T-cell (primary cell): ENCODE results near the gene PTGER2. TPM values are rescaled to one million over a fixed set of nuclear protein-coding genes. Genes with fewer than 3 reads are reported as not detected.

Source experiments
- ATAC-seq, 4 experiments: fragments of 200-7000 bp in 3 of 4; fragments of 150-1000 bp in 1 of 4; cut with Tn5 transposase; replicated peaks in 1 of 4; 1 replicate in 3 of 4; 2 replicates in 1 of 4; pipeline ENCODE4 v1.10.0; 2021; ENCODE audit warnings: moderate library complexity in 3 of 4, mild to moderate bottlenecking in 2 of 4, moderate number of reproducible peaks in 1 of 4
- CTCF ChIA-PET, 2 donors: fragments of 300-600 bp; sonication (Branson Sonifier 250); formaldehyde crosslinking; loops; one replicate each; lab custom pipeline; 2022; ENCODE audit warnings: antibody characterized with exemption in 2 of 2; lab: Charles Lee
- POLR2A ChIA-PET, 2 donors: fragments of 300-600 bp; sonication (Branson Sonifier 250); formaldehyde crosslinking; loops; one replicate each; lab custom pipeline; 2022; ENCODE audit warnings: antibody characterized with exemption in 2 of 2; lab: Charles Lee
- DNase-seq, 35 experiments: peaks; one replicate each; pipeline versions ENCODE4 v3.0.0 to v3.0.0-alpha.2; 2013 to 2023
- H3K27ac ChIP-seq: one replicate; pipeline ENCODE4 v1.5.1; 2013; ENCODE audit warnings: low read length
- H3K27me3 ChIP-seq, 2 experiments: replicated peaks in 1 of 2; 1 replicate in 1 of 2; 2 replicates in 1 of 2; pipeline versions ENCODE4 v1.6.1 to v1.7.0; 2013; ENCODE audit warnings: low read length in 1 of 2, mixed read lengths in 1 of 2; ENCODE audit not compliant: control insufficient read depth in 2 of 2, insufficient read depth in 2 of 2; ENCODE audit errors: extremely low read depth in 1 of 2
- H3K36me3 ChIP-seq, 2 donors: 1 replicate in 1 of 2; 2 replicates in 1 of 2; pipeline versions ENCODE4 v1.6.1 to v1.7.0; 2013; ENCODE audit warnings: low read length in 1 of 2; ENCODE audit not compliant: control insufficient read depth in 2 of 2, insufficient read depth in 1 of 2; ENCODE audit errors: extremely low read depth in 1 of 2
- H3K4me1 ChIP-seq, 2 experiments: 1 replicate in 1 of 2; 2 replicates in 1 of 2; pipeline versions ENCODE4 v1.6.1 to v1.7.0; 2013; ENCODE audit warnings: low read length in 2 of 2, mixed read lengths in 1 of 2; ENCODE audit not compliant: insufficient read depth in 2 of 2, control insufficient read depth in 1 of 2; ENCODE audit errors: extremely low read depth in 1 of 2
- H3K4me3 ChIP-seq, 2 donors: 1 replicate in 1 of 2; 2 replicates in 1 of 2; pipeline versions ENCODE4 v1.5.1 to v1.7.0; 2013; ENCODE audit warnings: mild to moderate bottlenecking in 2 of 2, low read length in 1 of 2, moderate library complexity in 1 of 2; ENCODE audit not compliant: control insufficient read depth in 1 of 2; ENCODE audit errors: extremely low read depth in 1 of 2
- H3K9me3 ChIP-seq: 2 replicates; pipeline ENCODE4 v1.7.0; 2013
- H3K27ac Mint-ChIP-seq, 2 donors: one replicate each; pipeline ENCODE4 v1.8.0; 2020 to 2021; ENCODE audit warnings: mild to moderate bottlenecking in 2 of 2, mixed read lengths in 2 of 2
- H3K27me3 Mint-ChIP-seq, 2 donors: one replicate each; pipeline ENCODE4 v1.8.0; 2021 to 2022; ENCODE audit warnings: mixed read lengths in 2 of 2
- H3K36me3 Mint-ChIP-seq: one replicate; pipeline ENCODE4 v1.8.0; 2021; ENCODE audit warnings: mixed read lengths
- H3K4me1 Mint-ChIP-seq, 3 donors: one replicate each; pipeline ENCODE4 v1.8.0; 2020 to 2022; ENCODE audit warnings: mixed read lengths in 3 of 3, mild to moderate bottlenecking in 1 of 3
- H3K4me3 Mint-ChIP-seq, 3 donors: one replicate each; pipeline ENCODE4 v1.8.0; 2020 to 2022; ENCODE audit warnings: mild to moderate bottlenecking in 3 of 3, mixed read lengths in 3 of 3, moderate library complexity in 3 of 3
- H3K9me3 Mint-ChIP-seq, 3 donors: one replicate each; pipeline ENCODE4 v1.8.0; 2020 to 2022; ENCODE audit warnings: mixed read lengths in 3 of 3
- WGBS: methylation state at CpG from one replicate; pipeline ENCODE4 v1.1.5; 2013; ENCODE audit warnings: missing lambda C conversion rate; ENCODE audit not compliant: insufficient coverage; 5-methylcytosine and 5-hydroxymethylcytosine counted together
- total RNA-seq, 35 experiments: library from RNA in 6 of 35; stranded (reverse) in 6 of 35; fragments of 120-200 nt in 1 of 35; gene quantifications; one replicate each; pipeline versions ENCODE4 v1.2.1 to v1.2.4 and lab custom pipeline; 2013 to 2026

PTGER2 gene
- total RNA-seq, 5 donors from 2014 or later (not counting 1 experiment from before 2014, with no cell fraction given): 38.8 to 68.0 (median 54.7) TPM

DNA sequence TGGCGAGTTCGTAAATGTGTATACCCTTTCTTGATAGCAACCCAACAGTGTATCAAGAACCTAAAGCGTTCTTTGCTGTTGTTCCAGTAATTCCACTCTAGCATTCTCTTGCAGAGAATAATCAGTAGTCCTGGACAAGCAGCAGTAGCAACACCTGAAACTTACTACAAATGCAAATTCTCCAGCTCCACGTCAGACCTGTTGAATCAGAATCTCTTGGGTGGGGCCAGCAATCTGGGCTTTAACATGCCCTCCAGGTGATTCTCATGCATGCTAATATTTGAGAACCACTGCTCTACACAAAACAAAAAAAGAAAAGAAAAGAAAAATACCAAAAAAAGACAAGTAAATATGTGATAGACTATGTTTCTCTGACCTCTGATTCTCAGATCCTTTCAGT is 36.6 kb upstream of the PTGER2 start:
- H3K4me1 ChIP-seq: peaks cover 0 to 6% of the 10 kb centered on the region in 2 experiments
- peaks cover 0 to 1% of the 10 kb centered on the region in 2 donors for H3K27me3 Mint-ChIP-seq

DNA sequence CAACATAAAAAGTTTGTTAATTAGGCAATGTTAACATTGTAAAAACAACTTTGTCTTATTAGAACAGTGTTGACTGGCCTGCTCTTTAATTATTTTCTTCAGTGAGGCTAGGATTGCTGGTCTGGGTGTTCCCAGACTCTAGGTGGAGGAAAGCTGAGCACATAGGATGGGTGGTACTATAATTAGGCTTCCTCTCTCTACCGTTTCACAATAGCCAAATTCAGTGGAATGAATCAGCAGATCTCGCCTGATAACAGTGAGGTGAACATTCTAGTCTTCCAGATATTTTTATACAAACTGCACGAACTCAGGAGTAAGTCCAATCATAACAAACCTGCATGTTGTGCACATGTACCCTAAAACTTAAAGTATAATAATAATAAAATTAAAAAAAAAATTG is 34.7 kb upstream of the PTGER2 start:
- peaks cover 0 to under 1% of the 10 kb centered on the region in 2 experiments for H3K4me1 ChIP-seq
- H3K4me3 ChIP-seq: no peak overlapping the region
- Mint-ChIP-seq H3K4me1 (peaks cover 14 to 34% (median 18%) of the 10 kb centered on the region in 3 donors), H3K9me3 (no peaks in the 10 kb centered on the region), H3K27me3 (peaks cover 0 to 1% of the 10 kb centered on the region in 2 donors), H3K27ac (no peak overlapping the region), H3K36me3 (peaks cover 13% of the 10 kb centered on the region), H3K4me3 (no peak overlapping the region)
- H3K27ac ChIP-seq: no peak overlapping the region
- WGBS: no CpG with 5 or more reads among the region's 3 CpGs
- ChIA-PET POLR2A (interaction anchor here (0.6 to 0.7 kb wide), 2 partner anchors 31 to 295 kb away, joined by 3 read pairs; no protein-coding TSS in a partner anchor), CTCF (no interaction called here)
- no peaks in the 10 kb centered on the region for H3K27me3 ChIP-seq
- peaks cover 0 to 4% of the 10 kb centered on the region in 2 donors for H3K36me3 ChIP-seq
- ATAC-seq (no peak), DNase-seq (no peak)
- H3K9me3 ChIP-seq: no peaks in the 10 kb centered on the region

More for the DNA sequence above, 36.6 kb upstream of the PTGER2 start:
- Mint-ChIP-seq H3K36me3 (peaks cover 13% of the 10 kb centered on the region), H3K27ac (no peak overlapping the region), H3K9me3 (no peaks in the 10 kb centered on the region), H3K4me3 (no peak overlapping the region), H3K4me1 (peaks cover 17 to 41% (median 18%) of the 10 kb centered on the region in 3 donors)
- H3K36me3 ChIP-seq: peaks cover 0 to 4% of the 10 kb centered on the region in 2 donors
- H3K27me3 ChIP-seq: no peaks in the 10 kb centered on the region
- 93% methylated on average over 3 of the region's 4 CpGs for WGBS
- ChIA-PET POLR2A (no interaction called here), CTCF (no interaction called here)
- ATAC-seq: no peak
- no peak for DNase-seq
- H3K9me3 ChIP-seq: no peaks in the 10 kb centered on the region
- no peak overlapping the region for H3K4me3 ChIP-seq
- no peak overlapping the region for H3K27ac ChIP-seq

DNA sequence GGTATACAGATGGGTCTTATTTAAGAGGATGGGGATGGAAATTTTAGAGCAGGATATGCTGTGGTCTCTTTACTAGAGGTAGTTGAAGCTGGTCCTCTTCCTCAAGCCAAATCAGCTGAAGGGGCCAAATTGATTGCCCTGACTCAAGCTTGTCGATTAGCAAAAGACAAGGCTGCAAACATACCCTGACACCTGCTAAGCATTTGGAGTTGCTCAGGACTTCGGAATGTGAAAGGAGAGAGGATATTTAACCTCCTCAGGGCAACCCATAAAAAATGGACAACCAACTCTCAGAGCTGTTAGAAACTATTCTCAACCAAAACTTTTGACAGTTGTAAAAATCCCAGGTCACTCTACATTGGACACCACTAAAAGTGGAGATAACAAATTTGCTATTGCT is 31.0 kb upstream of the PTGER2 start:
- WGBS: no CpG with 5 or more reads among the region's 2 CpGs
- Histone ChIP-seq H3K4me3 (no peak overlapping the region), H3K27me3 (no peaks in the 10 kb centered on the region), H3K36me3 (no peaks in the 10 kb centered on the region), H3K4me1 (peaks cover 19 to 27% of the 10 kb centered on the region in 2 experiments), H3K9me3 (no peaks in the 10 kb centered on the region), H3K27ac (no peak overlapping the region)
- ATAC-seq: no peak
- no peak overlapping the region for H3K4me3 Mint-ChIP-seq
- H3K36me3 Mint-ChIP-seq: peaks cover 1% of the 10 kb centered on the region
- no peaks in the 10 kb centered on the region for H3K9me3 Mint-ChIP-seq
- H3K27ac Mint-ChIP-seq: no peak overlapping the region
- ChIA-PET POLR2A (interaction anchor here in 1 of 2 donors (0.6 kb wide), 1 partner anchor 31 kb away, joined by 3 read pairs; the partner anchor contains the start of gene PTGER2), CTCF (no interaction called here)
- no peaks in the 10 kb centered on the region for H3K27me3 Mint-ChIP-seq
- H3K4me1 Mint-ChIP-seq: peaks cover 42 to 60% (median 50%) of the 10 kb centered on the region in 3 donors
- no peak for DNase-seq

DNA sequence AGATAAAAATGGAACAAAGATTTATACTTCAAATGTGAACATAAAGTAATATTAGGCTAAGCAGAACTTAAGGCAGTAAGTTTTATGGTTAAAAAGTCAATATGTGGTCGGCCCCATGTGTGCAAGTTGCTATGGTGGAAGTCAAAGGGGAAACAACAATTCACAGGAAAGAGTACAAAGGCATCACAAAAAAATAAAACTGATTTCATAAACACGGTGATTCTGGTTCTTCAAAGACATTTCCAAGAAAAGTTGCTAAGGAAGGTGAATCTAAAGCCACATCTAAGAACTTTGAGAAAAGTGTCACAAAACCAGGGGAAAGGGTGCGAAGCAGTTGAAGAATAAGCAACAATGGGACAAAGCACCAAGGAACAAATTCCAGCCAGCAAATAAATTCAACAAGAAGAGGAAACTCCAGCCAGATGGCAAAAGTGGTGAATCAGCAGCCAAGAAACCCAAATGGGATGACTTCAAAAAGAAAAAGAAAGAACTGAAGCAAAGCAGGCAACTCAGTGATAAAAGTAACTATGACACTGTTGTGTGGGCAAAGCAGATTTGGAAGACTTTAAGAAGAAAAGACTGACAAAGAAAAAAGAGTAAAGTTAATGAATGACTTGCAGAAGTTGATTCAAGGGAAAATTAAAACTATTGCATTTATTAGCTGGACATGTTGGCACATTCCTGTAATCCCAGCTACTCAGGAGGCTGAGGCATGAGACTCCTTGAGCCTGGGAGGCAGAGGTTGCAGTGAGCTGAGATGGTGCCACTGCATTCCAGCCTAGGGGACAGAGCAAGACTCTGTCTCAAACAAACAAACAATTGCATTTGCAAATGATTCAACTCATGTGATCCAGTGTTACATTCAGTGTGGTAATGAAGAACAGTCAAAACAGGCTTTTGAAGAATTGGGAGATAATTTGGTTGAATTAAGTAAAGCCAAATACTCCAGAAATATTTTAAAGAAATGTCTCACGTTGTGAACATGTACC is 27.2 kb upstream of the PTGER2 start:
- no peaks in the 10 kb centered on the region for H3K27me3 Mint-ChIP-seq
- no CpG with 5 or more reads among the region's 4 CpGs for WGBS
- peak overlapping the region; percentile 52 to 69 for H3K27ac Mint-ChIP-seq
- peak; percentile 45 to 74 (median 71) for ATAC-seq
- Histone ChIP-seq H3K4me1 (peaks cover 19 to 27% of the 10 kb centered on the region in 2 experiments), H3K27me3 (no peaks in the 10 kb centered on the region), H3K9me3 (no peaks in the 10 kb centered on the region), H3K4me3 (peak overlapping the region in 1 of 2 donors; percentile 6), H3K36me3 (no peaks in the 10 kb centered on the region), H3K27ac (no peak overlapping the region)
- H3K9me3 Mint-ChIP-seq: peaks cover 0 to 5% (median 0%) of the 10 kb centered on the region in 3 donors
- no peak for DNase-seq
- peak overlapping the region; percentile 1 to 64 (median 4) for H3K4me3 Mint-ChIP-seq
- POLR2A ChIA-PET: interaction anchor here in 1 of 2 donors (0.8 kb wide), 1 partner anchor 503 kb away, joined by 11 read pairs; no protein-coding TSS in a partner anchor
- H3K36me3 Mint-ChIP-seq: no peaks in the 10 kb centered on the region
- CTCF ChIA-PET: interaction anchor here (0.6 to 0.7 kb wide), 4 partner anchors 8 to 256 kb away, joined by 3 to 8 read pairs (median 4); no protein-coding TSS in a partner anchor
- peaks cover 33 to 45% (median 43%) of the 10 kb centered on the region in 3 donors for H3K4me1 Mint-ChIP-seq

DNA sequence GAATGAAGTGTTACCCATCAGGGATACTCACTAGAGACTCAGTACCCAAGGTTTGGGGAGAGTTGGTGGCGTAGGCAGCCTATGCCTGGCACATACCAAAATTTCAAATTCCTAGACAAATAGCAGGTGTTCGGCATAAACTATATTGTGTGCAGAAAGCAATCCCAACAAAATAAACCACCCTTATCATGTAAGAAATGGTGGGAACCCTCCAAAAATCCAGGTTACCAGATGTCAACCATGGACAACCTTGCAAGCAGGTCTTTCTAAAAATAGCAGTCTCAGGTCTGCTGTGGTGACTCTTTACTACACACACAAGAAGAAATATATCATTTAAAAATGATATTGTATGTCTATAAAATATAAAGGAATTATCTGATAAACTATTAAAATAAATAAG is 17.7 kb upstream of the PTGER2 start:
- POLR2A ChIA-PET: no interaction called here
- Histone ChIP-seq H3K9me3 (no peaks in the 10 kb centered on the region), H3K27ac (no peak overlapping the region), H3K36me3 (no peaks in the 10 kb centered on the region), H3K27me3 (no peaks in the 10 kb centered on the region), H3K4me3 (no peak overlapping the region), H3K4me1 (peaks cover 3 to 7% of the 10 kb centered on the region in 2 experiments)
- H3K4me3 Mint-ChIP-seq: no peak overlapping the region
- CTCF ChIA-PET: no interaction called here
- no peak overlapping the region for H3K27ac Mint-ChIP-seq
- DNase-seq (no peak), ATAC-seq (no peak)
- H3K4me1 Mint-ChIP-seq: peaks cover 18 to 32% (median 25%) of the 10 kb centered on the region in 3 donors
- no peaks in the 10 kb centered on the region for H3K9me3 Mint-ChIP-seq
- H3K36me3 Mint-ChIP-seq: no peaks in the 10 kb centered on the region
- 100% methylated on average over 1 of the region's 2 CpGs for WGBS
- H3K27me3 Mint-ChIP-seq: no peaks in the 10 kb centered on the region

DNA sequence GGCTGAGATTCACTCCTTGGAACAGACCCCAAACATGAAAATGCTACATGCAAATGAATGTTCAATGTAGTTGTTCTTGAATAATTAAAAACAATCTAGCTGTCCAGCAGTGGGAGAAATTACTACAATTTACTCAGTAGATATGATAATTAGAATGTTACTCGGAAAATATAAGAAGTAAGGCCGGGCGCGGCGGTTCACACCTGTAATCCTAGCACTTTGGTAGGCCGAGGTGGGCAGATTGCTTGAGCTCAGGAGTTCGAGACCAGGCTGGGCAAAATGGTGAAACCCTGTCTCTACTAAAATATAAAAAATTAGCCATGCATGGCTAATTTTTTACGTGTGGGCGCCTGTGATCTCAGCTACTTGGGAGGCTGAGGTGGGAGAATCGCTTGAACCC is 15.3 kb upstream of the PTGER2 start:
- no peaks in the 10 kb centered on the region for H3K9me3 Mint-ChIP-seq
- no peak overlapping the region for H3K27ac Mint-ChIP-seq
- Histone ChIP-seq H3K4me3 (no peak overlapping the region), H3K9me3 (no peaks in the 10 kb centered on the region), H3K4me1 (peaks cover 3 to 7% of the 10 kb centered on the region in 2 experiments), H3K27ac (no peak overlapping the region), H3K27me3 (no peaks in the 10 kb centered on the region), H3K36me3 (no peaks in the 10 kb centered on the region)
- ChIA-PET CTCF (interaction anchor here in 1 of 2 donors (0.6 to 1.1 kb wide), 4 partner anchors 10 to 254 kb away, joined by 3 read pairs; partner anchors contain the start of genes GPR137C and TXNDC16), POLR2A (interaction anchor here (0.5 to 0.6 kb wide), 2 partner anchors 303 to 661 kb away, joined by 3 to 4 read pairs; no protein-coding TSS in a partner anchor)
- DNase-seq (no peak), ATAC-seq (no peak)
- no peaks in the 10 kb centered on the region for H3K27me3 Mint-ChIP-seq
- H3K4me3 Mint-ChIP-seq: no peak overlapping the region
- H3K4me1 Mint-ChIP-seq: peaks cover 35 to 45% (median 42%) of the 10 kb centered on the region in 3 donors
- H3K36me3 Mint-ChIP-seq: peaks cover 6% of the 10 kb centered on the region
- no CpG with 5 or more reads among the region's 10 CpGs for WGBS
